ENCODE measurements around the gene FOXR1.
A peak's percentile ranks its signal among the peaks of the same experiment; 100 is the strongest.

FOXR1 gene

GRCh38 chr11:119026970-119027369 lies 55.4 kb downstream of the FOXR1 start:
- no peak for DNase-seq (ENCODE audit: low read depth)

- DNase-seq (ENCODE audit: low read depth) = no peak
Observed at GRCh38 chr11:119027561-119028345, 56.2 kb downstream of the FOXR1 start.

GRCh38 chr11:119028346-119029068 lies 56.9 kb downstream of the FOXR1 start:
- no peak for DNase-seq (ENCODE audit: low read depth)

GRCh38 chr11:119029069-119029339 lies 57.4 kb downstream of the FOXR1 start:
- DNase-seq (ENCODE audit: low read depth) = no peak

- DNase-seq (ENCODE audit: low read depth) = no peak
Observed at GRCh38 chr11:119029340-119030028, 57.9 kb downstream of the FOXR1 start.

DNA sequence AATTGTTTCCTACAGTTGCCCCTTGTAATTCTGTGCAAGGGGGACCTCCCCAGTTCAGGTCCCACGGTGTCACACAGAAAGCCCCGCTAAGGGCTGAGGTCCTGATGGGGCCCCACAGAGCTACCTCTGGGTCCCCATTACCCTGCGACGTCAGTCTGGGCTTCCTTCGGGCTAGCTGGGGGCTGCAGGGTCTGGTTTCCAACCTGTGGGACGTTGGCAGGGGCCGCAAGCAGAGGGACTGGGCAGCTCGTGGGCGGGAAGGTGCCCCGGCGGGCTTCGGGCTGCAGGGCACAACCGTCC lies 58.4 kb downstream of the FOXR1 start:
- no peak for DNase-seq (ENCODE audit: low read depth)

GRCh38 chr11:119030329-119031047 lies 58.9 kb downstream of the FOXR1 start, which contains the start of gene SLC37A4:
Gene SLC37A4, minus strand, starts transcription at chr11:119030877.
- peak; percentile 99 for DNase-seq (ENCODE audit: low read depth)
